Activated CD4-positive, CD25-positive, alpha-beta regulatory T cell (primary cell): Measurements from ENCODE around the gene CLIP2.
"Not testable (repeated sequence)": the region's sequence is repeated elsewhere in the genome, so short reads cannot be mapped to it uniquely, and the experiment has no call there.

Source experiments
- DNase-seq, 4 experiments: peaks; one replicate each; lab custom pipeline; 2025; lab: John Stamatoyannopoulos, UW

CLIP2 gene

DNA sequence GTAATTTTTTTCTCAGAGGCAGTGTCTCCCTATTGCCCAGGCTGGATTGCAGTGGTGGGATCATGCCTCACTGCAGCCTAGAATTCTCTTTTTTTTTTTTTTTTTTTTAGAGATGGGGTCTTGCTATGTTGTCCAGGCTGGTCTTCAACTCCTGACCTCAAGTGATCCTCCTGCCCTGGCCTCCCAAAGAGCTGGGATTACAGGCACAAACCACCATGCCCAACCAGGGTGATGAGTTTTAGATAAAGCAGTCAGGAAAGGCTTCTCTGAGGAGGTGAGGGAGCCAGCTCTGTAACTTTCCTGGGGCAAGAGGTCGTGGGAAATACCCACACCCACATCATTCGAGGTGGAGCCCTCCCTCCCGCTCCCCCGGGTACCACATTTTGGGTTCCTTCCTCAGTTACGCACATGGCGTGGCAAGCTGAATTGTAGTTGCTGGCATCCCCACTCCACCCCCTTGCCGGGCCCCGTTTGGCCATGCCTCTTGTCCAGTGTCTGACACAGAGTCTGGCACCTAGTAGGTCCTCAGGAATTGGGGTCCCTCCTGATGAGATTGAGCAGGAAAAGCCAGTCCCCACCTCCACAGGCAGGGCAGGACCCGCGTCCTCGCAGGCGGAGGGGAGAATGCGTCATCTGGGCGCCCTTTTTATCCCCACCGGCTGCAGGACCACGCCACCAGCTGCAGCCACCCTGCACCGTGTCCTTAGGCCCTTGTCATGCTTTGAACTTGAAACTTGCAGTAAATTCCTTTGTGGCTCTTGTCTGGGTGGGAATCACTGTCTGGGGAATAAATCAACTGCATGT lies 43.4 kb downstream of the CLIP2 start:
- DNase-seq: no peak

DNA sequence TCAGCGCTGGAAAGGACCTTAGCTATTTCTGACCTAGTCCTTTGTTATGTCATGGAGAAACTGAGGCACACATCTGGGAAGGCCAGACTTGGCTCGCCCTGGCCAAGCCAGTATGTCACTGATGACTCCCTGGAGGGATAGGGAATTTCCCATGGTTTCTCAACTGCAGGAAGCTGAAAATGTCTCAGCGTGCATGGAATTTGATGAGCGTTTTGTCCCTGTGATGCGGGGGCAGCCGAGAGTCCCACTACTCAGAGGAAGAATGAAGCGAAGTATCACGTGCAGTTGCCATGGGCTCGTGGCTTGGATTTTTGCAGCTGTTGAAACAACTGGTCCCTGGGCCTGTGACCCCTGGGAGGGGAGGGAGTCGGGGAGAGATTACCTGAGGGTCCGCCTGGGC lies 44.8 kb downstream of the CLIP2 start:
- DNase-seq: no peak

DNA sequence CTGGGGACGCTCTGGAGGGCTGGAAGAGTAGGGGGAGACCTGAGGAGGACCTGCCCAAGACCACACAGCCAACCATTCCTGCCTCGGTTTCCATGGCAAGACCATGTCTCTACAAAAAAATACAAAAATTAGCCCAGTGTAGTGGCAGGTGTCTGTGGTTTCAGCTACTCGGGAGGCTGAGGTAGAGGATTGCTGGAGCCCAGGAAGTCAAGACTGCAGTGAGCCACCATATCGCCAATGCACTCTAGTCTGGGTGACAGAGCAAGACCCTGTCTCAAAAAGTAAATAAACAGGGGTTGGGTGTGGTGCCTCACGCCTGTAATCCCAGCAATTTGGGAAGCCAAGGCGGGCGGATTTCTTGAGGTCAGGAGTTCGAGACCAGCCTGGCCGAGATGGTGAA lies 48.7 kb downstream of the CLIP2 start:
- no peak for DNase-seq

DNA sequence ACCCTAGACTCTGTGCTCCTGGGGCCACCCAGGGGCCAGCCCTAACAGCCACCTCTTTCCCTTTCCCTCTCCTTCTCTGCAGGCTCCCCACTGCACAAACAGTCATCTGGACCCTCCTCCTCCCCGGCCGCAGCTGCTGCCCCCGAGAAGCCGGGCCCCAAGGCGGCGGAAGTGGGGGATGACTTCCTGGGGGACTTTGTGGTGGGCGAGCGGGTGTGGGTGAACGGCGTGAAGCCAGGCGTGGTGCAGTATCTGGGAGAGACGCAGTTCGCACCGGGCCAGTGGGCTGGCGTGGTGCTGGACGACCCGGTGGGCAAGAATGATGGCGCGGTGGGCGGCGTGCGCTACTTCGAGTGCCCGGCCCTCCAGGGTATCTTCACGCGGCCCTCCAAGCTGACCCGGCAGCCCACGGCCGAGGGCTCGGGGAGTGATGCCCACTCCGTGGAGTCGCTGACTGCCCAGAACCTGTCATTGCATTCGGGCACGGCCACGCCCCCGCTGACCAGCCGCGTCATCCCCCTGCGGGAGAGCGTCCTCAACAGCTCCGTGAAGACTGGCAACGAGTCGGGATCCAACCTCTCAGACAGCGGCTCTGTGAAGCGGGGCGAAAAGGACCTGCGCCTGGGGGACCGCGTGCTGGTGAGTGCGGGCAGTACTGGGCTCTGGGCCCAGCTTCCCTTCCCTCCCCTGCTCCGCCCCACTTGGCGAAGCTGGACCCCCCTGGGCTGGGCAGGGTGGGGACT lies 49.3 kb downstream of the CLIP2 start:
- no peak for DNase-seq

DNA sequence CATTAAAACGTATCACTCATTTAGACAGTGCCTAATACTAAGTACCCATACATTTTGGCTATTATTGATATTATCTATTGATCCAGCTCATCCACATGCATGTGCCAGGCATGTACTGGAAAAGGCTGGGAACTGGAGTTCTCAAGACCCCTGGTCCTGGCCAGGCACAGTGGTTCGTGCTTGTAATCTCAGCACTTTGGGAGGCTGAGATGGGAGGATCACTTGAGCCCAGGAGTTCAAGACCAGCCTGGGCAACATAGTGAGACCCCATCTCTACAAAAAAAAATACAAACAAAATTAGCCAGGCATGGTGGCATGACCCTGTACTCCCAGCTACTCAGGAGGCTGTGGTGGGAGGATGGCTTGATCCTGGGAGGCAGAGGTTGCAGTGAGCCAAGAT lies 50.4 kb downstream of the CLIP2 start:
- not testable (repeated sequence) for DNase-seq

DNA sequence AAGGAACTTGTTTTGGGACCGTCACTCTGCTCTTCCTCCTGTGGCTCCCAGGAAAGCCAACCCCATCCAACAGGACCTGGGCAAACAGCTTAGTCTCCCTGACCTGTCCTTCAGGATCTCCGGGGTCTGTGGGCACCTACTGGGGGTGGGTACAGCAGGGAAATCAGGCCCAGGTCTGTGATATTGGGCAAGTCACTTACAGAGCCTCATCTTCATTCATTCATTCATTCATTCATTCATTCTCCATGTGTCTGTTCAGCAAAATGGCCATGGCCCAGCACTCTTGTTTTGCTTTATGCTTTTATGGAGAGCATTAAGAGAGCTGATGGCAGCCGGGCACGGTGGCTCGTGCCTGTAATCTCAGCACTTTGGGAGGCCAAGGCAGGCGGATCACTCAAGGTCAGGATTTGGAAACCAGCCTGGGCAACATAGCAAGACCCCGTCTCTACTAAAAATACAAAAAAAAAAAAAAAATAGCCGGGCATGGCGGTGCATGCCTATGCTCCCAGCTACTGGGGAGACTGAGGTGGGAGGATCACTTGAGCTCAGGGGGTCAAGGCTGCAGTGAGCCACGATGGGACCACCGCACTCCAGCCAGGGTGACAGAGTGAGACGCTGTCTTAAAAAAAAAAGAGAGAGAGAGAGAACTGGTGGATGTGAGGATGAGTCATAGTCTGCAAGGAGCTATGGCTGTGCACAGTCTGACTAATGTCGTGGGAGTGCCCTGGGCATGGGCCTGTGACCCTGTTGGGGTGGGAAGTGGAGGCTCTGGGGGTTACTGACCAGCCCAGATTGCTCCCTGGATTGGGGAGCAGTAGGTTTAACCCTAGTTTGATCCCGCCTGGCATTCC lies 54.3 kb downstream of the CLIP2 start:
- DNase-seq: no peak

DNA sequence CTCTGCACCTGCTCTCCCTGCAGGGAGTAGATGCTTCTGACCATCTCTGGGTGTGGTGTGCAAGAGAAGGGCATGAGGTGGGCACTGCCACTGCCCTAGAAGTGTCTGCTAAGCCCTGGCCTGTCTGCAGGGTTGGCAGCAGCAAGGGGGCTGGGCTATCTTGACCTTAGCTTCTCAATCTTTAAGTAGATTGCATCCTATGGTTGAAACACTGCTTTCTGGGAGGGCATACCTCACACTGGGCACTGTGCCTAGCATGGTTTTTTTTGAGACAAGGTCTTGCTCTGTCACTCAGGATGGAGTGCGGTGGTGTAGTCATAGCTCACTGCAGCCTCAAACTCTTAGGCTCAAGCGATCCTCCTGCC lies 54.9 kb downstream of the CLIP2 start:
- DNase-seq: no peak

DNA sequence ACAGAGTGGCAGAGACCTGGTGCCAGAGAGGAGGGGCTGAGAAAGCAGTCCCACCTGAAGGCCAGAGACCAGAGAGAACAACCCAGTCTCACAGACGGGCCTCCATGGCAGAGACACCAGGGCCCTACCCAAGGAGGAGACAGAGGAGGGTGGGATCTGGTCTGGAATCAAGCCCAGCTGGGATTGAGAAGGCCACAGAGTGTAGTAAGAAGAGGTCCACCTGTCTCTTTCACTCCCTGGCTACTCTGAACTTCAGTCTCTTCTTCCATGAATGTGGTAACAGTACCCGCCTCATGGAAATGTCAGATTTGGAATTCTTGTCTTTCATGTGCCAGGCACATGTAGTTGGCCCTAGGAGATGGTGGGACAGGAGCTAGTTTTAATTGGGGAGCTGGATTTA lies 55.6 kb downstream of the CLIP2 start:
- no peak for DNase-seq

DNA sequence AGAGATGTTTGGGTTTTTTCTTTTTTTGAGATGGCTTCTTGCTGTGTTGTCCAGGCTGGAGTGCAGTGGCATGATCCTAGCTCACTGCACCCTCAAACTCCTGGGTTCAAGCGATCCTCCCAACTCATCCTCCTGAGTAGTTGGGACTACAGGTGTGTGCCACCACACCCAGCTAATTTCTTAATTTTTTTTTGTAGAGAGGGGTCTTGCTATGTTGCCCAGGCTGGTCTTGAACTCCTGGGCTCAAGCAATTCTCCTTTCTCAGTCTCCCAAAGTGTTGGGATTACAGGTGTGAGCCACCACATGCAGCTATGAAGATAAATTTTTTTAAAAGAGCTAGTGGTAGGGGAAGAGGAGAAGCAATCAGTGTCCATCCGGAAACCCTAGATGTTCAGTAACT lies 56.8 kb downstream of the CLIP2 start:
- no peak for DNase-seq

DNA sequence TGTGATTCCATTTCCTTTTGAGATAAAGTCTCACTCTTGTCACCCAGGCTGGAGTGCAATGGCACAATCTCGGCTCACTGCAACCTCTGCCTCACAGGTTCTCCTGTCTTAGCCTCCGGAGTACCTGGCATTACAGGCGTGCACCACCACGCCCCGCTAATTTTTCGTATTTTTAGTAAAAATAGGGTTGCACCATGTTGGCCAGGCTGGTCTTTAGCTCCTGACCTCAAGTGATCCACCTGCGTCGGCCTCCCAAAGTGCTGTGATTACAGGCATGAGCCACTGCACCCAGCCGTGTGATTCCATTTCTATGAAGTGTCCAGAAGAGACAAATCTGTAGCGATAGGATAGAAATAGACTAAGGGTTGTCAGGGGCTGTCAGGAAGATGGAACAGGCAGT lies 60.4 kb downstream of the CLIP2 start:
- no peak for DNase-seq

DNA sequence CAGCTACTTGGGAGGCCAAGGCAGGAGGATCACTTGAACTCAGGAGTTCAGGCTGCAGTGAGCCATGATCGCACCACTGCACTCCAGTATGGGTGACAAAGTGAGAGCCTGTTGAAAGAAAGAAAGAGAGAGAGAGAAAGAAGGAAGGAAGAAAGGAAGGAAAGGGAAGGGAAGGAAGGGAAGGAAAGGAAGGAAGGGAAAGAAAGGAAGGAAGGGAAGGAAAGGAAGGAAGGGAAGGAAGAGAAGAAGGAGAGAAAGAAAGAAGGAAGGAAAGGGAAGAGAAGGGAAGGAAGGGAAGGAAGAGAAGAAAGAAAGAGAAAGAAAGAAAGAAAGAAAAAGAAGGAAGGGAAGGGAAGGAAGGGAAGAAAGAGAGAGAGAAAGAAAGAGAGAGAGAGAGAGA lies 61.5 kb downstream of the CLIP2 start:
- no peak for DNase-seq

DNA sequence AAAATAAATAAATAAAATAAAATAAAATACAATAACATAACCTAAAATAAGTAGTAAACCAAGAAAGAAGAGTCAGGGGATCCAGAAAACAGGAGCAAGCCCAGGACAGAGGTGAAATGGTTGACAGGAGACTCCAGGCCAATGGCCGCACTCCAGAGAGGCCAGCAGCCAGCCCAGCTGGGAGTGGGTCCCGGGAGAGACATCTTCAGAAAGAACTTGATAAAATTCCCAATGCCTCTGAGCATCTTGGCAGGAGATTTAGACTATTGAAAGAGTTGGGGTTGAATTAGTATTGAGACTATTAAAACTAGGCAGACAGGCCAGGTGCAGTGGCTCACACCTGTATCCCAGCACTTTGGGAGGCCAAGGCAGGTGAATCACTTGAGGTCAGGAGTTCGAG lies 62.6 kb downstream of the CLIP2 start:
- DNase-seq: no peak

DNA sequence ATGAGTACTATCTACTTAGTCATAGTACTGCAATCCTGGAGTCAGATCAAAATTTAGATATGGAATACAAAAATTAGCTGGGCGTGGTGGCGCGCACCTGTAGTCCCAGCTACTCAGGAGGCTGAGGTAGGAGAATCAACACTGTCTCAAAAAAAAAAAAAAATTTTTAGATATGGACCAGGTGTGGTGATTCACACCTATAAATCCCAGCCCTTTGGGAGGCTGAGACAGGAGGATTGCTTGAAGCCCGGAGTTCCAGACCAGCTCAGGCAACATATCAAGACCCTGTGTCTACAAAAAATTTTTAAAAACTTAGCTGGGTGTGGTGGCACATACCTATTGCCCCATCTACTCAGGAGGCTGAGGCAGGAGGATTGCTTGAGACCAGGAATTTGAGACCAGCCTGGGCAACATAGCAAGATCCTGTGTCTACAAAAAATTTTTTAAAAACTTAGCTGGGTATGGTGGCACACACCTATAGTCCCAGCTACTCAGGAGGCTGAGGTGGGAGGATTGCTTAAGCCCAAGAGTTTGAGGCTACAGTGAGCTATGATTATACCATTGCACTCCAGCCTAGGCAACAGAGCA lies 63.4 kb downstream of the CLIP2 start:
- DNase-seq: not testable (repeated sequence)

DNA sequence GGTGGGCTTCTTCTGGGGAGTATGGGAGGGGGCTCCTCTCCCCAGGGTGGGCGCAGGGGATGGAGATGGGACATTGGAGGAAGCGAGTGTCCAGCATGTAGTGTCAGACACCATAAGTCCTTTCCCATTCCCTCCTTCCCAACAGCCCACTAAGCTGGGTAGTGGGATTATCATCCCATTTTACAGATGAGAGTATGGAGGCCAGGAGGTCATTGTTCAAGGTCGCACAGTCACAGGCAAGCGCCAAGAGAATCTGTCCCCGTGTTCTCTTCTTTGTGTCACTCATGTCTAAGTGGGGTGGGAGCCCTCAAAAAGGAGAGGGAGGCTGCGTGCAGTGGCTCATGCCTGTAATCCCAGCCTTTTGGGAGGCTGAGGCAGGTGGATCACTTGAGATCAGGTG lies 64.8 kb downstream of the CLIP2 start:
- DNase-seq: no peak

DNA sequence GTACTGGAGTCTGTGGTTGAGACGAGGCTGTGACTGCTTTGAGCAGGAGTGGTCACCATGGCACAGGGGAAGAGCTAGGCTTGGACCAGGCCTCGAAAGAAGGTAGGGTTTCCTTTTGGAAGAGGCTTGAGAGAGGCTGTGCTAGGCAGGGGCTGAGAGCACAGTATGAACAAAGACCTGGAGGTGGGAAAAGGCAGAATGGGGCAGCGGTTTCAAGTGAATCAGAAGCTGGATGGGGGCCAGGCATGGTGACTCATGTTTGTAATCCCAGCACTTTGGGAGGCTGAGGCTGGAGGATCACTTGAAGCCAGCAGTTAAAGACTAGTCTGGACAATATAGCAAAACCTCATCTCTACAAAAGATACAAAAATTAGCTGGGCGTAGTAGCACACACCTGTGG lies 65.9 kb downstream of the CLIP2 start:
- no peak for DNase-seq

DNA sequence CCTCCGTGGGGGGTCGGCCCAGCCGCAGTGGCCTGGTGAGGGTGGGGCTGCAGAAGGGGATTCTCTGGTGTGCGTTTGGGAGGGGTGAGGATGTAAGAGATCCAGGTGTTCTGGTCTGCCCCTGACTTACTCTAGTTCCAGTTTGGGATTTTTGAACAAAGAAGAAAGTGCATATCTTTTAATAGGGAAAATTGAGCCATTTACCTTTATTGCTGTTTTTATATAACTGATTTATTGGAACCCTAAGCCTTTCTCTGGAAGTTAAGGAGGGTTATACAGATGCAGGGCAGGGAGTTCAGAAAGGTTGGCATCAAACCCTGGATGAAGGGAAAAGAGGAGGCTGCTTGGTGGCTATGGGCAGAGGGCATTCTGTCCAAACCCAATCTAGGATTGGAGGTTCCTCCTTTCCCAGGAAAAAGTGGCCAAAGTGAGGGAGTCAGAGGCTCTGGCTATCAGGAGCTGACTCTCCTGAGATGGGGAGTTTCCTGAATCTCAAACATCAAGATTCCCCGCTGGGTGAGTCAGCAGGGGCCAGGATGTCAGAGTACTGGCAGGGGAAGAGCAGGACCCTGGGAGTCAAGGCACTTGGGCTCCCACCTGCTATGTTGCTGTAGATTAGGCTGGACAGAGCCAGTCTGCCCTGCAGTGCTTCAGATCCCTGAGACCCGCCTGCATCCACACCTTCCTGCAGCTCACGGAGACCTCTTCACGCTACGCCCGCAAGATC lies 67.5 kb downstream of the CLIP2 start:
- DNase-seq: no peak

DNA sequence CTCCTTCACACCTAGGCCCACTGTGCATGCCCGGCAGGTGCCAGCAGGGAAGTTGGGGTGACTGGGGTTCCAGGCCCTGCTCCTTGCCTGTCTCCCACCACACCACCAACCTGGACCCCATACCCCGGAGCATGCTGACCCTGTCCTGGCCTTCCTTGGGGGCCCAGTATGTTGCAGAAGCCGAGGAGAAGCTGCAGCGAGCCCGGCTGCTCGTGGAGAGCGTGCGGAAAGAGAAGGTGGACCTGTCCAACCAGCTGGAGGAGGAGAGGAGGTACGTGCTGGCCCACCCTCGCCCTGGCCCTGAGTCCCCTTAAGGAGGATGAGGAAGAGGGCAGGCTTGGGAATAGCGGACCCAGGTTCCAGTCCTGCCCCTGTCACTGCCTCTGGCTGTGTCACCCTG lies 70.8 kb downstream of the CLIP2 start:
- DNase-seq: no peak

DNA sequence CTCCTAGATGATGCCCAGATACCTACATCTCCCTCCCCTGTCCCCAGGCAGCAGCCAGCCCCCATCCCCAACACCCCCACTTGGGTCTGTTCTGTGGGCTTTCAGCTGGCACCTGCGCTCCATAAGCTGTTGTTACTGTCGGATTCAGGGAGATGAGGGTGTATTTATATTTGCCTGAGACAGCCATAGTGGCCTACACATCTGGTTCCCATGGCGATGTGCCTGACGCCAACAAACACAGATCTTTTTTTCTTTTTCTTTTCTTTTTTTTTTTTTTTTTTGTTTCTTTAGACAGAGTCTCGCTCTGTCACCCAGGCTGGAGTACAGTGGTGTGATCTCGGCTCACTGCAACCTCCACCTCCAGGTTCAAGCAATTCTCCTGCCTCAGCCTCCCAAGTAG lies 73.1 kb downstream of the CLIP2 start:
- no peak for DNase-seq

DNA sequence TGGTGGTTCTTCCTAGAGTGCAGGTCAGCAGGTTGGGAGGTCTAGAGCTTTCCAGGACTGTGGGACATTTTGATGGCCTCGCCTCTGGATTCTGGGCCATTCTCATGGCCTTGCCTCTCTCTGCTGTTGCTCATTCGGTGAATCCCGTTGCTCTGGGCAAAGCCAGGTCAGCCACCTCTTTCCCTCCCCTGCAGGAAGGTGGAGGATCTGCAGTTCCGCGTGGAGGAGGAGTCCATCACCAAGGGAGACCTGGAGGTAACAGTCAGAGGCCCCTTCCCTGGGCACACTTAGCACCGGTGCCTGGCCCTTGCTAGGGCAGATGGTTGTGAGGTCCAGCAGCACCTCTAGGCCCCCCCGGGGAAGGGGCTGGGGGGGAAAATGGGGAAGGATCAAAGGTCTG lies 74.9 kb downstream of the CLIP2 start:
- DNase-seq: no peak

DNA sequence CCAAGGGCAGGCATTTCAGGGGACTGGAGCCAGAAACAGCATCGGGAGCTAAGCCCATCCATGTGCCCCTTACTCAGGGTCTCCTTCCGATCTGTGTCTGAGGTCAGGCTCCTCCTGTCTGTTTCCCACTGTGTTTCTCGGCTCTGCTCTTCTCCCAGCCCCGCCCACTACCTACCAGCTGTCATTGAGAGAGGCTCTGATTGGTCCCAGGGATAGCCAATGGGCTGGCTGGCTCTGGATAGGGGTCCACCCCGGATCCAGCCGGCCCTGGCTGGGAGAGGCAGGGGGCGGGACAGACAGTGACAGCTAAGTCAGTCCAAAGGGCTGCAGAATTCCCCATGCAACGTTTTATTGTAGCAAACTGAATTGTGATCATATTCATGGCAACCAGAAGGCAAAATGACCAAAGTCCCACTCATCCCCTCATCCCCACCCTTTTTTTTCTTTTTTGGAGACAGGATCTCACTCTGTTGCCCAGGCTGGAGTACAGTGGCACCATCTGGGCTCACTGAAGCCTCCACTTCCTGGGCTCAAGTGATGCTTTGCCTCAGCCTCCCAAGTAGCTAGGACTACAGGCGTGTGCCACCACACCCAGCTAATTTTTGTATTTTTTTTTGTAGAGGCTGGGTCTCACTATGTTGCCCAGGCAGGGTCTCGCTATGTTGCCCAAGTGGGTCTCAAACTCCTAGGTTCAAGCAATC lies 76.3 kb downstream of the CLIP2 start:
- no peak for DNase-seq
